ENCODE measurements around the gene KHSRP. TPM values are rescaled to one million over a fixed set of nuclear protein-coding genes. Genes with fewer than 3 reads are reported as not detected.

Gene KHSRP
- total and polyA plus RNA-seq, 2 of the 13 experiments (the other 11 are each of a cell fraction or from before 2014, with no cell fraction given) = 72.1 to 129 TPM

DNA sequence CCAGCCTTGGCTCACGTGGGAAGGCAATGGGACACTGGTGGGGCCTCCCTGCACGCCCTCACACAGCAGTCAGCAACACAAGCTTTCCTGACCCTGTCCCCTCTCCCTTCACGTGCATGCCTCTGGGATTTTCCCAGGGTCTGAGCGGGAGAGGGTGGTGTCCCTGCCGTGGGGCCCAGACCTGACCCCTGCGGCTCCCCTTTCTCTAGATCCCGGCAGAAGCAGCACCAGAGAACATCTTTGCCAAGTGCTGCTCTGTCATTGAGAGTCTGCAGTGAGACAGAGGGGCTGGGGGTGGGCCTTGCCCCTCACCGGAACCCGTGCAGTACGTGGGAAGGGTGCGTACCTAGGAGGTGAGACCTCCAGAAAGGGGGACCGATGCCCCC lies 12.6 kb downstream of the KHSRP start (continued):
- TF ChIP-seq MAFF (IDR thresholded peaks at IDR 0.05; ENCODE audit: low read depth, low read length) = no peak
- 0 out of 2 replicates have a peak, but pooled peaks have one; percentile 29 for TF ChIP-seq ZNF670 (CRISPR knock-in tag; IDR thresholded peaks at IDR 0.05; ENCODE audit: borderline replicate concordance)
- TF ChIP-seq, protein P1, sequence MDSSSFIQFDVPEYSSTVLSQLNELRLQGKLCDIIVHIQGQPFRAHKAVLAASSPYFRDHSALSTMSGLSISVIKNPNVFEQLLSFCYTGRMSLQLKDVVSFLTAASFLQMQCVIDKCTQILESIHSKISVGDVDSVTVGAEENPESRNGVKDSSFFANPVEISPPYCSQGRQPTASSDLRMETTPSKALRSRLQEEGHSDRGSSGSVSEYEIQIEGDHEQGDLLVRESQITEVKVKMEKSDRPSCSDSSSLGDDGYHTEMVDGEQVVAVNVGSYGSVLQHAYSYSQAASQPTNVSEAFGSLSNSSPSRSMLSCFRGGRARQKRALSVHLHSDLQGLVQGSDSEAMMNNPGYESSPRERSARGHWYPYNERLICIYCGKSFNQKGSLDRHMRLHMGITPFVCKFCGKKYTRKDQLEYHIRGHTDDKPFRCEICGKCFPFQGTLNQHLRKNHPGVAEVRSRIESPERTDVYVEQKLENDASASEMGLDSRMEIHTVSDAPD (CRISPR knock-in tag; IDR thresholded peaks at IDR 0.05) = no peak
- TF ChIP-seq PAWR (CRISPR knock-in tag; IDR thresholded peaks at IDR 0.05; ENCODE audit: borderline replicate concordance) = no peak
- TF ChIP-seq ZNF136 (CRISPR knock-in tag; IDR thresholded peaks at IDR 0.05; ENCODE audit: low read depth) = no peak
- TF ChIP-seq, protein P2, sequence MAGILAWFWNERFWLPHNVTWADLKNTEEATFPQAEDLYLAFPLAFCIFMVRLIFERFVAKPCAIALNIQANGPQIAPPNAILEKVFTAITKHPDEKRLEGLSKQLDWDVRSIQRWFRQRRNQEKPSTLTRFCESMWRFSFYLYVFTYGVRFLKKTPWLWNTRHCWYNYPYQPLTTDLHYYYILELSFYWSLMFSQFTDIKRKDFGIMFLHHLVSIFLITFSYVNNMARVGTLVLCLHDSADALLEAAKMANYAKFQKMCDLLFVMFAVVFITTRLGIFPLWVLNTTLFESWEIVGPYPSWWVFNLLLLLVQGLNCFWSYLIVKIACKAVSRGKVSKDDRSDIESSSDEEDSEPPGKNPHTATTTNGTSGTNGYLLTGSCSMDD (CRISPR knock-in tag; IDR thresholded peaks at IDR 0.05) = no peak
- no peak for TF ChIP-seq POGZ (CRISPR knock-in tag; IDR thresholded peaks at IDR 0.05)
- TF ChIP-seq, protein P3, sequence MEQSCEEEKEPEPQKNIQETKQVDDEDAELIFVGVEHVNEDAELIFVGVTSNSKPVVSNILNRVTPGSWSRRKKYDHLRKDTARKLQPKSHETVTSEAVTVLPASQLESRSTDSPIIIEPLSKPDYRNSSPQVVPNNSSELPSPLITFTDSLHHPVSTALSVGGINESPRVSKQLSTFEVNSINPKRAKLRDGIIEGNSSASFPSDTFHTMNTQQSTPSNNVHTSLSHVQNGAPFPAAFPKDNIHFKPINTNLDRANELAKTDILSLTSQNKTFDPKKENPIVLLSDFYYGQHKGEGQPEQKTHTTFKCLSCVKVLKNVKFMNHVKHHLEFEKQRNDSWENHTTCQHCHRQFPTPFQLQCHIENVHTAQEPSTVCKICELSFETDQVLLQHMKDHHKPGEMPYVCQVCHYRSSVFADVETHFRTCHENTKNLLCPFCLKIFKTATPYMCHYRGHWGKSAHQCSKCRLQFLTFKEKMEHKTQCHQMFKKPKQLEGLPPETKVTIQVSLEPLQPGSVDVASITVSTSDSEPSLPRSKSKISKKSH (CRISPR knock-in tag; IDR thresholded peaks at IDR 0.05; ENCODE audit: borderline replicate concordance) = peak; percentile 4; the same call in 1 of the 2 replicates

DNA sequence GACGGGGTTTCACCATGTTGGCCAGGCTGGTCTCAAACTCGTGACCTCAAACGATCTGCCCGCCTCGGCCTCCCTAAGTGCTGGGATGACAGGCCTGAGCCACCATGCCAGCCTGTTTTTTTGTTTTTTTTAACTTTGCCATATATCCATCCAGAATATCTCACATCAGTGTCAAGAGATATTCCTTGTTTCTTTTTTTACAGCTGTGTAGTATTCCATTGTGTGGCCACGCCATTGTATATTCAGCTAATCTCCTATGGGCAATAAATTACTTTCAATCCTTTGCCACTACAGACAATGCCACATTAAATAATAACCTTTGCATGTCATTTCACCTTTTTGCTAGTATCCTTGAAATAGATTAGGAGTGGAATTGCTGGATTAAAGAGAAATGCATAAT lies 15.3 kb downstream of the KHSRP start:
- H3K4me2 ChIP-seq (ENCODE audit: low read depth, low read length) = no peak overlapping the region
- 67% methylated on average over 6 of the region's 6 CpGs for WGBS (ENCODE audit: low lambda C conversion rate)
- in situ Hi-C loops (cut with HindIII; ENCODE audit: extremely low pct_ligation_motif_present, low pct_unique_long_range_greater_than_20kb) (no loop called here), intact Hi-C loops (cut with micrococcal nuclease; ENCODE audit: unreplicated experiment) (no loop called here)
- H3K27ac ChIP-seq (ENCODE audit: extremely low read length, insufficient read depth, low read length) = no peak overlapping the region
- H3K79me2 ChIP-seq (ENCODE audit: insufficient read depth, low read length) = no peaks in the 10 kb centered on the region
- H3K4me3 ChIP-seq (replicated peaks in 1 of 3; ENCODE audit: insufficient read depth in 1 of 3, low read depth in 2 of 3, low read length in 3 of 3) = no peak overlapping the region
- no peak for ATAC-seq
- POLR2A ChIA-PET = interaction anchor here (2.0 kb wide), 1 partner anchor 15 kb away, joined by 5 read pairs; the partner anchor contains the start of gene KHSRP
- H3K9ac ChIP-seq (ENCODE audit: insufficient read depth, low read depth, low read length) = no peak overlapping the region
- H2AFZ ChIP-seq (ENCODE audit: low read length) = no peak overlapping the region
- no peaks in the 10 kb centered on the region for H3K9me3 ChIP-seq (ENCODE audit: low read length)
- CTCF ChIA-PET (ENCODE audit: low intra/inter-chr PET ratio, low total read pairs) = no interaction called here
- H4K20me1 ChIP-seq (ENCODE audit: insufficient read depth, low read length) = peaks cover 7% of the 10 kb centered on the region; the same call in 1 of the 2 replicates
- H3K36me3 ChIP-seq (replicated peaks in 1 of 2; ENCODE audit: control insufficient read depth in 1 of 2, insufficient read depth in 2 of 2, low read length in 2 of 2) = peaks cover 3 to 6% of the 10 kb centered on the region in 2 experiments; a peak in 4 of 5 replicates
- H3K4me1 ChIP-seq (ENCODE audit: insufficient read depth, low read length) = no peaks in the 10 kb centered on the region
- no peak for FAIRE-seq
- BruUV-seq (replicated peaks) = no TSS peak
- DNase-seq (ENCODE audit: low spot score) = no peak
- no peaks in the 10 kb centered on the region for H3K27me3 ChIP-seq (ENCODE audit: control insufficient read depth in 1 of 2, insufficient read depth in 2 of 2, low read length in 2 of 2)
- no peak for TF ChIP-seq GATAD2A (CRISPR knock-in tag; IDR thresholded peaks at IDR 0.05)
